ENCODE measurements around the gene NCKAP5.

The NCKAP5 gene

DNA sequence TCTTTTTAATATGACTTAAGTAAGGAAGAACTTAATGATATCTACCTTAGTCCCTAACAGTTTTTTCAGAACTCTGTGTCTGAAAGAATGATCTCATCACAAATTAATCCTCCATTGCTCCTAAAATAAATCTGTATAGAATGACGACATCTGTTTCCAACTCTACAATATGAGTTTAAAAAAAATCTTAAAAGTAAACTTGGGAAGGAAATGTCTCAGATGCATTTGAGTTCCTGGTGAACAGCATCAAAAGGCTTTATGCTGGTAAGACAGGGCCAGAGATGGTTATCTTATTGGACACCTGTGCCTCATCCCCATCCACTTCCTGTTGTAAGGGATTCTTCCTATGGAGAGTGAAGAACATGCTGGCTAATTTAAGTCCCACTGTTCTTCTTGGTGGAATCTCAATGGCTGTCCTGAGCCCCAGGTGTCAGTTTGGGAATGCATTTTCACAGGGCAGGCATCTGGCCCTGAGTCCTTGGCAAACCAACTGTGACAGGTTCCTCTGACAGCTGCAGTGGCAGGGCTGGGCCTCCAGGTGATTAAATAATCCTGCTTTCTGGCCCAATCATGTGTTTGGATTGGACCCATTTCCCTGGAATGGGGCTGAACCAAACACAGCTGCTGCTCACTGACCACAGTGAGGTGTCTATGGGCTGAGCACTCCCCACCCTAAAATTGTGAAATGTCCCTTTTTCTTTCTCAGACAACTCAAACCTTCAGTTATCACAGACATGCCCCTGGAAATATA lies 12.9 kb upstream of the NCKAP5 start:
- H3K4me3 ChIP-seq (ENCODE audit: control insufficient read depth, low read depth, low read length): no peak overlapping the region
- no peak for DNase-seq (ENCODE audit: low read depth)
- TF ChIP-seq, protein P1, sequence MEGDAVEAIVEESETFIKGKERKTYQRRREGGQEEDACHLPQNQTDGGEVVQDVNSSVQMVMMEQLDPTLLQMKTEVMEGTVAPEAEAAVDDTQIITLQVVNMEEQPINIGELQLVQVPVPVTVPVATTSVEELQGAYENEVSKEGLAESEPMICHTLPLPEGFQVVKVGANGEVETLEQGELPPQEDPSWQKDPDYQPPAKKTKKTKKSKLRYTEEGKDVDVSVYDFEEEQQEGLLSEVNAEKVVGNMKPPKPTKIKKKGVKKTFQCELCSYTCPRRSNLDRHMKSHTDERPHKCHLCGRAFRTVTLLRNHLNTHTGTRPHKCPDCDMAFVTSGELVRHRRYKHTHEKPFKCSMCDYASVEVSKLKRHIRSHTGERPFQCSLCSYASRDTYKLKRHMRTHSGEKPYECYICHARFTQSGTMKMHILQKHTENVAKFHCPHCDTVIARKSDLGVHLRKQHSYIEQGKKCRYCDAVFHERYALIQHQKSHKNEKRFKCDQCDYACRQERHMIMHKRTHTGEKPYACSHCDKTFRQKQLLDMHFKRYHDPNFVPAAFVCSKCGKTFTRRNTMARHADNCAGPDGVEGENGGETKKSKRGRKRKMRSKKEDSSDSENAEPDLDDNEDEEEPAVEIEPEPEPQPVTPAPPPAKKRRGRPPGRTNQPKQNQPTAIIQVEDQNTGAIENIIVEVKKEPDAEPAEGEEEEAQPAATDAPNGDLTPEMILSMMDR (conservative IDR thresholded peaks at IDR 0.05; ENCODE audit: control insufficient read depth, insufficient read depth, low read depth, low read length): no peak

DNA sequence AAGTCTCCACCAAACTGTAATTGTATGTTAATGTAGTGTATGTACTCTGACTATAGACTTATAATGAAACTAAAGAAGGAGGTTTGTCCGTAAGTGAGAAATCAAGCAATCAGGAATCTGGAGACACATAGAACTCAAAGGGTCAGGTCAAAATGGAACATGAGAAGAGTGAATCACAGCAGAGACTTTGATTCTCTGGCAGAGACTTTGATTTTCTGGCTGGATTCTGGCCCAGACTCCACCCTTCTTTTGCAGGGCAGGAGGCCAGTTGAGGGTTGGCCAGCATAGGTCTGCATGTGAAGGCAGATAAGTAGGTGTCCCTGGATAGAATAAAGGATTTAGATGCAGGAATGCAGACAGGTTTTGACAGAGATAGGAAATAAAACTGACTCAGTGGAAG lies 11.0 kb upstream of the NCKAP5 start:
- TF ChIP-seq, protein P1 (conservative IDR thresholded peaks at IDR 0.05; ENCODE audit: control insufficient read depth, insufficient read depth, low read depth, low read length): no peak
- DNase-seq (ENCODE audit: low read depth): peak; percentile 11
- H3K4me3 ChIP-seq (ENCODE audit: control insufficient read depth, low read depth, low read length): no peak overlapping the region

DNA sequence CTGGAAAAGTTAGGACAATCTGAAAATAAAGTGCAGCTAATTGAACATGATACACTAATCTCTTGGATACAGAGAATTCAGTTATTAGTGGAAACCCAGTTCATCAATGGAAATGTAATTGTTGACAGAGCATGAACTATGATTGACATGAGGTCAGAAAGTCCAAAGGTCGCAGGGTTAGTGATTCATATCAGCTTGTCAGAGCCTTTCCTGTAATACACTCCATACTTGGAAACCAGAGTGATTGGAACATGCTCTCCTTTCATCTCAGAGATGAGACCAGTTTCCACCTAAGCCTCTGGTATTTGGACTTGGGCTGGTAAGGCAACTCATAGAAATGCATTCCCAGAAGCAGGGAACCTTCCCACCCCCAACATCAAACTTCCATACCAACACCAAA lies 8.5 kb upstream of the NCKAP5 start:
- TF ChIP-seq, protein P1 (conservative IDR thresholded peaks at IDR 0.05; ENCODE audit: control insufficient read depth, insufficient read depth, low read depth, low read length): no peak
- no peak overlapping the region for H3K4me3 ChIP-seq (ENCODE audit: control insufficient read depth, low read depth, low read length)
- no peak for DNase-seq (ENCODE audit: low read depth)

DNA sequence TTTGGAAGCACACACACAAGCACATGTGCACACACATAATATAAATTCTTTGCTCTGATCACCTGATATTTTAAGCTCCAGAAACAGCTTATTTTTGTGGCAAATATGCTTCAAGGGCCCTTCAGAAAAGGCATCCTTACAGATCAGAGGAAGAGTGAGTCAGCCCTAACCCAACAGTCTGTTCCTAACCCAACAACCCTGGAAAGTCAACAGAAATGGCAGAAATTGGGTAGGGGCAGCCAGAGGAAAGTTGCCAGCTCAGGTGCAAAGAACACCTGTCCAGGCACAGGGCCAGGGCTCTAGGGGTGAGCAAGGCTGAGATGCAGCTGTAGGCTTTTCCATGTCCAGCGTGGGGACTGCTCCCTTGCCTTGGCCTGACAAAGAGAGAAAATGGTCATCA lies 6.4 kb upstream of the NCKAP5 start:
- TF ChIP-seq, protein P1 (conservative IDR thresholded peaks at IDR 0.05; ENCODE audit: control insufficient read depth, insufficient read depth, low read depth, low read length): no peak
- DNase-seq (ENCODE audit: low read depth): no peak
- H3K4me3 ChIP-seq (ENCODE audit: control insufficient read depth, low read depth, low read length): no peak overlapping the region

DNA sequence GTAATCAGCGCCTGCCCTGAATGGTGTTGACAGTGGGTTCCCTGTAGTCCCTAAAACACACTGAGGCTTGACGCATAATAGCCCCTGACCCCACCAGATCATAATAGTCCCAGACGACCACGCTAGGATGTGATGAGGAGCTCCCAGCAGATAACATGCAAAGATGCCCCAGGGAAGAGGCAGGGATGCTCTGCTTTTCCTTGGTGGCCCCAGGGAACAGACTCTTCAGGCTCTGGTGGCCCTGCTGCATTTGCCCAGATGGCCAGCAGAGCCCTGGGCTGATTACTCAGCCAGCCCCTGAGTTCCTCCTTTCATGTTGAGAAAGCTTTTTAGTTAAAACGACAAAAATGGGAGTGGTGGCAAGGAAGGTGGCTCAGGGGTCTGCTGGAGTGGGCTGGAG lies 5.9 kb upstream of the NCKAP5 start:
- TF ChIP-seq, protein P1 (conservative IDR thresholded peaks at IDR 0.05; ENCODE audit: control insufficient read depth, insufficient read depth, low read depth, low read length): no peak
- H3K4me3 ChIP-seq (ENCODE audit: control insufficient read depth, low read depth, low read length): no peak overlapping the region
- DNase-seq (ENCODE audit: low read depth): no peak

DNA sequence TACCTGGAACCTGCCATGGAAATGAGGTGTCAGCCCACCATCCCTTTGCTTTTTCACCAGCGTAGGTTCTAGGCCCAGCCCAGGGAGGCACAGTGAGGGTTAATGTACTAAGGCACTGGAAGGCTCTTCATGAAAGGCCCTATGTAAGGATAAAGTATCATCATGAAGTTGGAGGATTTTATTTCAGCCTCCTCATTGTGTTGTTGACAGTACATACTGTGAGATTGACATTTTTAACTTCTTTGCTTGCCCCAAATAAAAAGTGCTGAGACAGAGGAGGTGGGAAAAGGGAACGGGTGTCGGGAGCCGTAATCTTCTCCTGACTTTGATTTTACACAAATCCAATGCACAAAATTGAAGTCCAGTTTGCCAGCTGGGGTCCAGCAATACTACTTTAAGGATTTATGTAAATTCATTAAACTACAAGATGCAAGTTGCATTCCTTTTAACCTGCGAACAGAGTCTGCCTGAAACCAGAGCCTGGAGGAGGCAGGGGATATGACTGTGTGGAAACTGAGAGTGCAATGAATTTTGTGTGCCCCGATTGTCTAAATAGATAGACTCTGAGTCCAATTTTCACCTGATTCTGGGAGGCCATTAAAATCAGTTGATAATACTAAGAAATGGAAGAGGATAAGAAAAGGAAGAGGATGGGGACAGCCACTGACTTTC lies 5.4 kb upstream of the NCKAP5 start:
- no peak for DNase-seq (ENCODE audit: low read depth)
- no peak overlapping the region for H3K4me3 ChIP-seq (ENCODE audit: control insufficient read depth, low read depth, low read length)
- TF ChIP-seq, protein P1 (conservative IDR thresholded peaks at IDR 0.05; ENCODE audit: control insufficient read depth, insufficient read depth, low read depth, low read length): no peak

Data from fibroblast of mammary gland (primary cell).